ENCODE results near the gene RBCK1.

RBCK1 gene

GRCh38 chr20:420166-420620 is 12.1 kb downstream of the RBCK1 start:
- DNase-seq = no peak

- no peak for DNase-seq
These were observed 12.8 kb downstream of the RBCK1 start for GRCh38 chr20:420721-421574.

- DNase-seq = no peak
These were observed 13.7 kb downstream of the RBCK1 start for GRCh38 chr20:421685-422250.

- DNase-seq = no peak
These were observed 18.5 kb downstream of the RBCK1 start for GRCh38 chr20:426566-426965.

GRCh38 chr20:427401-427800 is 19.3 kb downstream of the RBCK1 start:
- no peak for DNase-seq

- no peak for DNase-seq
These were observed 20.0 kb downstream of the RBCK1 start for GRCh38 chr20:427849-428657.

- no peak for DNase-seq
These were observed 20.6 kb downstream of the RBCK1 start for GRCh38 chr20:428658-429200.

- DNase-seq = no peak
These were observed 22.2 kb downstream of the RBCK1 start for GRCh38 chr20:430091-430999.

GRCh38 chr20:431012-431904 is 23.2 kb downstream of the RBCK1 start:
- peak; percentile 65 for DNase-seq

- DNase-seq = no peak
These were observed 24.1 kb downstream of the RBCK1 start for GRCh38 chr20:432208-432607.

GRCh38 chr20:432677-433299 is 24.7 kb downstream of the RBCK1 start:
- DNase-seq = no peak

GRCh38 chr20:433300-433975 is 25.3 kb downstream of the RBCK1 start:
- no peak for DNase-seq

- no peak for DNase-seq
These were observed 26.1 kb downstream of the RBCK1 start for GRCh38 chr20:434221-434620.

- no peak for DNase-seq
These were observed 26.7 kb downstream of the RBCK1 start for GRCh38 chr20:434661-435419.

GRCh38 chr20:435558-435957 is 27.5 kb downstream of the RBCK1 start:
- DNase-seq = no peak

- no peak for DNase-seq
These were observed 28.4 kb downstream of the RBCK1 start for GRCh38 chr20:436476-436875.

- DNase-seq = no peak
These were observed 29.8 kb downstream of the RBCK1 start for GRCh38 chr20:437787-438486.

Measured in NCI-H1436 (cell line).